Cardiac ventricle fibroblast (primary cell): ENCODE results near the gene E2F6. TPM values are rescaled to one million over a fixed set of nuclear protein-coding genes. Genes with fewer than 3 reads are reported as not detected.

ENCODE experiments used
- total RNA-seq: library from RNA; depleted of rRNA; stranded (reverse); fragments of >200 nt; gene quantifications from 2 replicates; pipeline ENCODE4 v1.2.3, GENCODE V29; 2015

The E2F6 gene, protein sequence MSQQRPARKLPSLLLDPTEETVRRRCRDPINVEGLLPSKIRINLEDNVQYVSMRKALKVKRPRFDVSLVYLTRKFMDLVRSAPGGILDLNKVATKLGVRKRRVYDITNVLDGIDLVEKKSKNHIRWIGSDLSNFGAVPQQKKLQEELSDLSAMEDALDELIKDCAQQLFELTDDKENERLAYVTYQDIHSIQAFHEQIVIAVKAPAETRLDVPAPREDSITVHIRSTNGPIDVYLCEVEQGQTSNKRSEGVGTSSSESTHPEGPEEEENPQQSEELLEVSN
- 5.0 and 9.1 TPM in 2 replicates for total RNA-seq

DNA sequence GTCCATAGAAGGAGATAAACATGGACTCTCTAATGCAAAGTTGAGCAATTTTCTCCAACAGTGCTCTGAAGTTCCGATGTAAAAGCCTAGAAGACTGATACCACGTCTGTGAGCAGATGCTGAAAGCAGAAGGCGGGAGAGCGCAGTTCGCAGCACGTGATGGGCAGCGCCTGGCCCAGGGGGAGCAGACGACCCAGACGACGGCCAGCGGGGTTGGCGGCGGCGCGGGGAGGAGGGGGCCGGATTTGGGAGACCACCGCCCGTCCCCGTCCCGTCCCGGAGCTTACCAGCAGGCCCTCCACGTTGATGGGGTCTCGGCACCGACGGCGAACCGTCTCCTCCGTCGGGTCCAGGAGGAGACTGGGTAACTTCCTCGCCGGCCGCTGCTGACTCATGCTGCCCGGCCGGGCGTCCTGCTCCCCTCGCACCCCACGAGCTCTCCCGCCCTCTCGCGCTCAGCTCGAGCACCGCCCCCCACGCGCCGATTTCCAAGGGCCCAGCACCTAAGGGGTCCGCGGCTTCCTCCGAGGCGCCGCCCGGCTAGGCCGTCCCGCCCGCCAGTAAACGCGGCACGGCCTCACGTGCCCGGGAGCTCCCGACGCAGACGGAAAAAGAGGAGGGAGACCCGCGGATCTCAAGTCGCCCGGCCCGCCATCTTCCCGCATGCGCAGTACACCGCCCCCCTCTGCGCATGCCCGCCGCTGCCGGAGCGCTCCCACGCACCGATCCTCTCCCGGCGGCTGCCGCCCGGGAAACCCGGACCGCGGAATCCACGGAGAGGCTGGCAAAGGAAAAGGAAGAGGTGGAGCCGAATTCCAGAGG is at the start of gene E2F6:
E2F6 (minus strand) TSS at position 677 of the 822 bp plus-strand sequence; CDS start at position 395, 282 bp downstream.

Other genes with a start within 250 kb of the E2F6 start
- 26.8 and 33.6 TPM in 2 replicates for gene ROCK2, start 121.5 kb downstream of the E2F6 start, total RNA-seq
- gene GREB1, start 67.9 kb upstream of the E2F6 start, total RNA-seq, result 1.7 and 2.3 TPM in 2 replicates
- not detected in 2 replicates for gene NTSR2, start 204.0 kb upstream of the E2F6 start, total RNA-seq